Neural cell (in vitro differentiated cells): ENCODE data around the gene TMEM131L. TPM values are rescaled to one million over a fixed set of nuclear protein-coding genes. Genes with fewer than 3 reads are reported as not detected.
A peak's percentile ranks its signal among the peaks of the same experiment; 100 is the strongest.

Experiments used
- H2AFZ ChIP-seq: fragments of 200-600, 300-800 bp; sonication (generic), shearing (Covaris generic); 2 replicates; pipeline ENCODE4 v1.6.0; 2014; ENCODE audit warnings: low read depth, mild to moderate bottlenecking, antibody characterized with exemption, low read length, moderate library complexity
- H3F3A ChIP-seq: fragments of 200-600 bp; shearing (Covaris generic); 2 replicates; pipeline ENCODE4 v1.6.1; 2016; ENCODE audit warnings: mild to moderate bottlenecking, moderate library complexity, mixed read lengths, antibody characterized with exemption, low read length; ENCODE audit not compliant: insufficient read depth, poor library complexity, severe bottlenecking
- H3K27ac ChIP-seq: fragments of 200-600, 300-800 bp; sonication (generic), shearing (Covaris generic); 2 replicates; pipeline ENCODE4 v1.5.1; 2014; ENCODE audit warnings: mild to moderate bottlenecking, low read length, moderate library complexity
- H3K27me3 ChIP-seq: fragments of 300-800, 200-600 bp; sonication (generic), shearing (Covaris generic); 2 replicates; pipeline ENCODE4 v1.6.0; 2014; ENCODE audit warnings: mild to moderate bottlenecking, low read depth, low read length, moderate library complexity; ENCODE audit not compliant: insufficient read depth
- H3K36me3 ChIP-seq: fragments of 300-800, 200-600 bp; sonication (generic), shearing (Covaris generic); 2 replicates; pipeline ENCODE4 v1.5.1; 2014; ENCODE audit warnings: mild to moderate bottlenecking, antibody characterized with exemption, low read length, moderate library complexity; ENCODE audit not compliant: insufficient read depth
- H3K4me2 ChIP-seq: fragments of 300-800, 200-600 bp; sonication (generic), shearing (Covaris generic); 2 replicates; pipeline ENCODE4 v1.6.0; 2014; ENCODE audit warnings: mild to moderate bottlenecking, low read length
- H3K4me3 ChIP-seq: fragments of 300-800, 200-600 bp; sonication (generic), shearing (Covaris generic); 2 replicates; pipeline ENCODE4 v1.5.1; 2014; ENCODE audit warnings: mild to moderate bottlenecking, low read length, moderate library complexity
- H3K79me2 ChIP-seq: fragments of 200-600 bp; shearing (Covaris generic); replicated peaks from 2 replicates; pipeline ENCODE4 v1.6.0; 2014; ENCODE audit warnings: mild to moderate bottlenecking, low read length, moderate library complexity; ENCODE audit not compliant: insufficient read depth
- H3K9ac ChIP-seq: fragments of 300-800, 200-600 bp; sonication (generic), shearing (Covaris generic); 2 replicates; pipeline ENCODE4 v1.6.1; 2016; ENCODE audit warnings: mild to moderate bottlenecking, low read length, mixed read lengths
- H3K9me2 ChIP-seq: fragments of 200-600 bp; shearing (Covaris generic); 2 replicates; pipeline ENCODE4 v1.6.1; 2016; ENCODE audit warnings: mild to moderate bottlenecking, low read length, mixed read lengths; ENCODE audit not compliant: insufficient read depth
- H3K9me3 ChIP-seq: fragments of 200-600, 300-800 bp; sonication (generic), shearing (Covaris generic); 2 replicates; pipeline ENCODE4 v1.6.1; 2016; ENCODE audit warnings: mild to moderate bottlenecking, mixed run types, low read length, moderate library complexity, mixed read lengths
- H4K20me1 ChIP-seq: fragments of 200-600 bp; shearing (Covaris generic); 2 replicates; pipeline ENCODE4 v1.6.1; 2016; ENCODE audit warnings: mild to moderate bottlenecking, mixed run types; ENCODE audit not compliant: insufficient read depth
- EP300 ChIP-seq: fragments of 450-650 bp; conservative IDR thresholded peaks from 2 replicates; pipeline ENCODE4 v1.6.1; 2014; ENCODE audit warnings: antibody characterized with exemption, mild to moderate bottlenecking, moderate library complexity; ENCODE audit not compliant: poor library complexity, severe bottlenecking
- EZH2 ChIP-seq: fragments of 200-600, 300-800 bp; shearing (Covaris generic), sonication (generic); IDR thresholded peaks from 2 replicates; pipeline ENCODE4 v1.6.1; 2014; ENCODE audit warnings: antibody characterized with exemption, low read length, borderline replicate concordance, mild to moderate bottlenecking; ENCODE audit not compliant: insufficient read depth, poor library complexity, severe bottlenecking
- POLR2AphosphoS5 ChIP-seq: IDR thresholded peaks from 2 replicates; pipeline ENCODE4 v1.6.1; 2012
- RAD21 ChIP-seq: fragments of 450-650 bp; conservative IDR thresholded peaks from 2 replicates; pipeline ENCODE4 v1.6.1; 2014; ENCODE audit warnings: antibody characterized with exemption, mild to moderate bottlenecking, moderate library complexity
- SMC3 ChIP-seq: fragments of 450-650 bp; conservative IDR thresholded peaks from 2 replicates; pipeline ENCODE4 v1.6.1; 2014; ENCODE audit warnings: antibody characterized with exemption, mild to moderate bottlenecking, moderate library complexity; ENCODE audit not compliant: poor library complexity
- polyA plus RNA-seq: library from polyadenylated mRNA; depleted of rRNA; stranded (reverse); fragments of >200 nt; gene quantifications from 2 replicates; pipeline ENCODE4 v1.2.3, GENCODE V29; 2014
- TF ChIP-seq, protein P1 (sequence below): IDR thresholded peaks from 2 replicates; pipeline ENCODE4 v1.6.1; 2012; ENCODE audit warnings: borderline replicate concordance
- TF ChIP-seq, protein P2 (sequence below): fragments of 450-650 bp; IDR thresholded peaks from 2 replicates; pipeline ENCODE4 v1.5.1; 2014; ENCODE audit warnings: antibody characterized with exemption, mild to moderate bottlenecking, moderate library complexity; ENCODE audit not compliant: poor library complexity, severe bottlenecking

The TMEM131L gene
- polyA plus RNA-seq, 1 donor from 2014 or later, result 11.1 TPM

DNA sequence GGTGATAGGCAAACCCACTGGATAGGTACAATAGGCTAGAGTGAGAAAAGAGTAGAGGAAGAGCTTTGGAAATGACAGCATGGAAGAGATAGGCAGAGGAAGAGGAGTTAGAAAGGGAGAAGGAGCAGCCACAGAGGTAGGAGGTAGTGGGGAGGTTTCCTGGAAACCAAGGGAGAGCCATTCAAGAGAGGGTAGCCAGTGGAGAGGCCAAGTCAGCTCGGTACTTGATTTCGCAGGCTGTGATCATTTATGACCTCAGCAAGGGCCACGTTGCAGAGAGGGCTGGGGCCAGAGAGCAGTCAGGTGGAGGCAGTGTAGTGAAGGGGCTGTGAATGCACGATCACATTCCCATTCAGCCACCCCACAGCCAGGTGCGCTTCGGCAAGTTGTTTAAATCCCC is 76.0 kb downstream of the TMEM131L start:
- TF ChIP-seq EZH2 (no peak), RAD21 (no peak)
- TF ChIP-seq, protein P1, sequence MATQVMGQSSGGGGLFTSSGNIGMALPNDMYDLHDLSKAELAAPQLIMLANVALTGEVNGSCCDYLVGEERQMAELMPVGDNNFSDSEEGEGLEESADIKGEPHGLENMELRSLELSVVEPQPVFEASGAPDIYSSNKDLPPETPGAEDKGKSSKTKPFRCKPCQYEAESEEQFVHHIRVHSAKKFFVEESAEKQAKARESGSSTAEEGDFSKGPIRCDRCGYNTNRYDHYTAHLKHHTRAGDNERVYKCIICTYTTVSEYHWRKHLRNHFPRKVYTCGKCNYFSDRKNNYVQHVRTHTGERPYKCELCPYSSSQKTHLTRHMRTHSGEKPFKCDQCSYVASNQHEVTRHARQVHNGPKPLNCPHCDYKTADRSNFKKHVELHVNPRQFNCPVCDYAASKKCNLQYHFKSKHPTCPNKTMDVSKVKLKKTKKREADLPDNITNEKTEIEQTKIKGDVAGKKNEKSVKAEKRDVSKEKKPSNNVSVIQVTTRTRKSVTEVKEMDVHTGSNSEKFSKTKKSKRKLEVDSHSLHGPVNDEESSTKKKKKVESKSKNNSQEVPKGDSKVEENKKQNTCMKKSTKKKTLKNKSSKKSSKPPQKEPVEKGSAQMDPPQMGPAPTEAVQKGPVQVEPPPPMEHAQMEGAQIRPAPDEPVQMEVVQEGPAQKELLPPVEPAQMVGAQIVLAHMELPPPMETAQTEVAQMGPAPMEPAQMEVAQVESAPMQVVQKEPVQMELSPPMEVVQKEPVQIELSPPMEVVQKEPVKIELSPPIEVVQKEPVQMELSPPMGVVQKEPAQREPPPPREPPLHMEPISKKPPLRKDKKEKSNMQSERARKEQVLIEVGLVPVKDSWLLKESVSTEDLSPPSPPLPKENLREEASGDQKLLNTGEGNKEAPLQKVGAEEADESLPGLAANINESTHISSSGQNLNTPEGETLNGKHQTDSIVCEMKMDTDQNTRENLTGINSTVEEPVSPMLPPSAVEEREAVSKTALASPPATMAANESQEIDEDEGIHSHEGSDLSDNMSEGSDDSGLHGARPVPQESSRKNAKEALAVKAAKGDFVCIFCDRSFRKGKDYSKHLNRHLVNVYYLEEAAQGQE, result no peak
- Histone ChIP-seq H3K9ac (no peak overlapping the region), H3K4me2 (no peak overlapping the region), H3K27me3 (no peaks in the 10 kb centered on the region), H3K9me2 (no peaks in the 10 kb centered on the region), H2AFZ (no peak overlapping the region), H3K36me3 (no peaks in the 10 kb centered on the region), H4K20me1 (no peaks in the 10 kb centered on the region), H3F3A (no peaks in the 10 kb centered on the region), H3K27ac (no peak overlapping the region), H3K4me3 (no peak overlapping the region), H3K9me3 (no peaks in the 10 kb centered on the region), H3K79me2 (peaks cover 29% of the 10 kb centered on the region)

DNA sequence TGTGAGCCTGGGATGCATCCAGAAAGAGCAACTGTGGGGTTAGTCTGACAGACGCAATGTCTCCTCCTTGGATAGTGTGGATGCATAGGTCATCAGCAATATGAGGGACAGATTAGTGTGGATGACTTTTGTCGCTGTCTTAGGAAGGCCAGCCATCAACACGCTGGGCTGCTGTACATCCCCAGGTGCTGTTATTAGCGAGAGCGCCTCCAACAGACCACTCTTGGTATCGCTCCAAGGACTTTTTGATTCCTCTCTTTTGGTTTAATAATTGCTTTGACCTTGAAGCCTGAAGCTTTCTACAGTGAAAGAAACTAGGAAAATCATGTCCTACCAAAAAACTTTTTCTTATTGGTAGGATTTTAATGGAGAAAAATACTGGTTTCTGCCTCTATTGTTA is 76.7 kb downstream of the TMEM131L start:
- H3K79me2 ChIP-seq, result peaks cover 29% of the 10 kb centered on the region
- TF ChIP-seq, protein P2, sequence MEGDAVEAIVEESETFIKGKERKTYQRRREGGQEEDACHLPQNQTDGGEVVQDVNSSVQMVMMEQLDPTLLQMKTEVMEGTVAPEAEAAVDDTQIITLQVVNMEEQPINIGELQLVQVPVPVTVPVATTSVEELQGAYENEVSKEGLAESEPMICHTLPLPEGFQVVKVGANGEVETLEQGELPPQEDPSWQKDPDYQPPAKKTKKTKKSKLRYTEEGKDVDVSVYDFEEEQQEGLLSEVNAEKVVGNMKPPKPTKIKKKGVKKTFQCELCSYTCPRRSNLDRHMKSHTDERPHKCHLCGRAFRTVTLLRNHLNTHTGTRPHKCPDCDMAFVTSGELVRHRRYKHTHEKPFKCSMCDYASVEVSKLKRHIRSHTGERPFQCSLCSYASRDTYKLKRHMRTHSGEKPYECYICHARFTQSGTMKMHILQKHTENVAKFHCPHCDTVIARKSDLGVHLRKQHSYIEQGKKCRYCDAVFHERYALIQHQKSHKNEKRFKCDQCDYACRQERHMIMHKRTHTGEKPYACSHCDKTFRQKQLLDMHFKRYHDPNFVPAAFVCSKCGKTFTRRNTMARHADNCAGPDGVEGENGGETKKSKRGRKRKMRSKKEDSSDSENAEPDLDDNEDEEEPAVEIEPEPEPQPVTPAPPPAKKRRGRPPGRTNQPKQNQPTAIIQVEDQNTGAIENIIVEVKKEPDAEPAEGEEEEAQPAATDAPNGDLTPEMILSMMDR, result peak; percentile 13
- TF ChIP-seq SMC3 (no peak), EZH2 (no peak)
- H3K9me3 ChIP-seq, result no peaks in the 10 kb centered on the region
- no peaks in the 10 kb centered on the region for H4K20me1 ChIP-seq
- H3K36me3 ChIP-seq, result no peaks in the 10 kb centered on the region
- H3K4me2 ChIP-seq, result no peak overlapping the region
- H2AFZ ChIP-seq, result no peak overlapping the region
- H3K4me3 ChIP-seq, result no peak overlapping the region
- no peaks in the 10 kb centered on the region for H3F3A ChIP-seq
- no peak overlapping the region for H3K27ac ChIP-seq
- no peak overlapping the region for H3K9ac ChIP-seq
- no peaks in the 10 kb centered on the region for H3K9me2 ChIP-seq
- H3K27me3 ChIP-seq, result no peaks in the 10 kb centered on the region

DNA sequence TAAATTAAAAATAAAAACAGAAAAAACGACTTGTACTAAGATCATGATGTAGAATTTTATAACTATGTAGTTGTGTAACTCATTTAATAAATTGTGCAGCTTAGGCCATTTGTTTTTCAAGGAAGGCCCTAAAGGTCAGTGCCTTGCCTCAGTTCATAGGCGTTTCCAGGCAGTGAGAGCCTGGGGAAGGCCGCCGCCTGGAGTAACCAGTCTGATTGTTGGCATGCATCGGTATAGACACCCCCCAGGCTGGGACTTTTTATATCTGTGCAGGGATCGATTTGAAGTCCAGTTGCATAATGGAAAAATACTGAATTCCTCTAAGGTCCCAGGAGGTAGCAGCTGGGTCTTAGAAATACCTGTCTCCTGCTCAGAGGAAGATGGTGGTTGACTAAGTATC is 77.2 kb downstream of the TMEM131L start:
- H3K79me2 ChIP-seq, result peaks cover 29% of the 10 kb centered on the region
- H3K9me3 ChIP-seq, result no peaks in the 10 kb centered on the region
- no peak overlapping the region for H3K27ac ChIP-seq
- no peaks in the 10 kb centered on the region for H3K27me3 ChIP-seq
- no peak overlapping the region for H2AFZ ChIP-seq
- H3K36me3 ChIP-seq, result no peaks in the 10 kb centered on the region
- no peaks in the 10 kb centered on the region for H4K20me1 ChIP-seq
- H3F3A ChIP-seq, result no peaks in the 10 kb centered on the region
- H3K9ac ChIP-seq, result no peak overlapping the region
- no peaks in the 10 kb centered on the region for H3K9me2 ChIP-seq
- no peak overlapping the region for H3K4me2 ChIP-seq
- TF ChIP-seq SMC3 (no peak), POLR2AphosphoS5 (no peak), EP300 (no peak), EZH2 (no peak)
- H3K4me3 ChIP-seq, result no peak overlapping the region
